HepG2 (cell line): Measurements from ENCODE around the gene GGT1. TPM values are rescaled to one million over a fixed set of nuclear protein-coding genes. Genes with fewer than 3 reads are reported as not detected.

ENCODE experiments used
- ARNT2 ChIP-seq: sonication (generic); formaldehyde crosslinking; IDR thresholded peaks from 2 replicates; pipeline ENCODE4 v1.8.0; 2022; ENCODE audit warnings: mild to moderate bottlenecking, low read depth, missing genetic modification reagents, moderate library complexity
- CCDC6 ChIP-seq: sonication (generic); formaldehyde crosslinking; IDR thresholded peaks from 2 replicates; pipeline ENCODE4 v1.8.1; 2022; ENCODE audit warnings: mild to moderate bottlenecking, missing genetic modification reagents, moderate library complexity
- FOXA1 ChIP-seq, 2 experiments: fragments of 450-650 bp in 1 of 2; sonication (generic) in 1 of 2; formaldehyde crosslinking in 1 of 2; IDR thresholded peaks; 2 replicates each; pipeline versions ENCODE4 v1.4.0 to v1.6.1; 2016 to 2020; ENCODE audit warnings: missing genetic modification reagents in 1 of 2
- HNF1A ChIP-seq, 2 experiments: sonication (generic) in 1 of 2; formaldehyde crosslinking in 1 of 2; IDR thresholded peaks; 2 replicates each; pipeline versions ENCODE4 v1.4.0 to v1.6.1; 2016 to 2020; ENCODE audit warnings: borderline replicate concordance in 1 of 2, low read depth in 1 of 2, mild to moderate bottlenecking in 1 of 2, missing genetic modification reagents in 1 of 2
- HNRNPUL1 ChIP-seq: fragments of 200-400 bp; formaldehyde crosslinking; IDR thresholded peaks from 2 replicates; pipeline ENCODE4 v1.6.1; 2017; ENCODE audit warnings: low read depth, mild to moderate bottlenecking, low read length, moderate library complexity
- ISX ChIP-seq: sonication (generic); formaldehyde crosslinking; conservative IDR thresholded peaks from 2 replicates; pipeline ENCODE4 v1.5.0; 2020; ENCODE audit warnings: missing genetic modification reagents
- NPAS2 ChIP-seq: sonication (generic); formaldehyde crosslinking; IDR thresholded peaks from 2 replicates; pipeline ENCODE4 v1.8.0; 2022; ENCODE audit warnings: mild to moderate bottlenecking, missing genetic modification reagents, borderline replicate concordance
- PBX3 ChIP-seq: sonication (generic); formaldehyde crosslinking; IDR thresholded peaks from 2 replicates; pipeline ENCODE4 v1.8.1; 2023; ENCODE audit warnings: missing genetic modification reagents, inconsistent platforms, borderline replicate concordance
- STAG1 ChIP-seq: sonication (generic); formaldehyde crosslinking; IDR thresholded peaks from 2 replicates; pipeline ENCODE4 v1.4.0; 2020; ENCODE audit warnings: missing genetic modification reagents
- ZHX2 ChIP-seq, 2 experiments: sonication (generic) in 1 of 2; formaldehyde crosslinking in 1 of 2; IDR thresholded peaks; 2 replicates each; pipeline versions ENCODE4 v1.6.1 to v1.9.0; 2014 to 2022; ENCODE audit warnings: antibody characterized with exemption in 1 of 2, borderline replicate concordance in 1 of 2, inconsistent platforms in 1 of 2, low read depth in 1 of 2, missing genetic modification reagents in 1 of 2
- ZNF660 ChIP-seq: sonication (generic); formaldehyde crosslinking; IDR thresholded peaks from 2 replicates; pipeline ENCODE4 v1.5.1; 2020; ENCODE audit warnings: mild to moderate bottlenecking, low read depth, missing genetic modification reagents, borderline replicate concordance
- ZNF768 ChIP-seq: sonication (generic); formaldehyde crosslinking; IDR thresholded peaks from 2 replicates; pipeline ENCODE4 v1.4.0; 2020; ENCODE audit warnings: missing genetic modification reagents
- polyA plus RNA-seq, 8 experiments: library from polyadenylated mRNA; depleted of rRNA in 3 of 8; stranded (reverse) in 7 of 8; unstranded in 1 of 8; fragments of >200 nt; fragmentation: Illumina TruSeq in 4 of 8; extraction: Trizol in 4 of 8; gene quantifications; 2 replicates each; pipeline versions ENCODE4 v1.2.1 to v1.2.3, GENCODE V29; 2011 to 2016; ENCODE audit warnings: low read depth in 4 of 8, missing spikeins in 1 of 8, mixed read lengths in 1 of 8; ENCODE audit not compliant: insufficient read depth in 1 of 8
- total RNA-seq, 5 experiments: library from RNA; depleted of rRNA; stranded (reverse); fragments of >200 nt; fragmentation: Illumina TruSeq; extraction: Trizol; gene quantifications; 2 replicates each; pipeline ENCODE4 v1.2.3, GENCODE V29; 2016; ENCODE audit warnings: low read depth in 1 of 5
- TF ChIP-seq, protein P1 (sequence below): sonication (generic); formaldehyde crosslinking; IDR thresholded peaks from 2 replicates; pipeline ENCODE4 v1.4.0; 2020; ENCODE audit warnings: missing genetic modification reagents, borderline replicate concordance

Gene GGT1
- total and polyA plus RNA-seq, 2 of the 13 experiments (the other 11 are each of a cell fraction or from before 2014, with no cell fraction given), result 29.9 to 103 TPM

DNA sequence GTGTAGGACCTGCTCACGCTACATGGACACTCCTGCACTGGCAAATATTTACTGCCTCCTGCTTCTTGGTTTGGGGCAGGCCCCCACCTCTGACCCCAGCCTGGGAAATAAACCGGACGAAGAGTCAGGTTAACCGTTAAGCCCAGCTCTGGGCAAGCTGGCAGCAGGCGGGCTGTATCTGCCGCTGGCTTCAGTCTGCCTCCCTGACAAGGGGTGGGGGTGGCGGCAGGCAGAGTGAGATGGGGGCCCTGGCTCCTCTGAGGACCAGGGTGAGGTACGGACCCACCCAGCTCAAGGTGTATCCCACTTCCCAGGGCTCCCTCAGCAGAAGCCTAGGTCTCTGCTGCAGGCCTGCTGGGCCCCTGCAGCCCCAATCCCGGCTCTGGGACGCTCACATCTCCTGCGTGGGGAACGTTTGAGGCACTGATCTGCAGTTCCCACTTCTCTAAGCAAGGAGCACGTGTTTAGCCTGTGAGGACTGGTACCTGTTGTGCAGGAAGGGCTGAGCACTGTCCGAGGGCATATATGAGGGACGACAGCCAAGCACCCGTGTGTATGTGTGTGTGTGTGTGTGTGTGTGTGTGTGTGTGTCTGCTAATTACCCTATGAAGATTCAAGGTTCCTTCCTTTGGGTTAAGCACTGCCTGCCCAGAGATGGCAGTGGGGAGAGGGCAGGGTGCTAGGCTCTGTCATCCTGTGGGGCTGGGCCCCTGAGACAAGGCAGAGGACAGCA, 9.0 kb upstream of the GGT1 start (continued):
- no peak for TF ChIP-seq ZHX2 (IDR thresholded peaks at IDR 0.05; ENCODE audit: low read depth)
- no peak for TF ChIP-seq ZHX2 (CRISPR knock-in tag; IDR thresholded peaks at IDR 0.05; ENCODE audit: borderline replicate concordance)
- no peak for TF ChIP-seq ZNF768 (CRISPR knock-in tag)
- TF ChIP-seq ZNF660 (CRISPR knock-in tag), result no peak
- TF ChIP-seq, protein P1, sequence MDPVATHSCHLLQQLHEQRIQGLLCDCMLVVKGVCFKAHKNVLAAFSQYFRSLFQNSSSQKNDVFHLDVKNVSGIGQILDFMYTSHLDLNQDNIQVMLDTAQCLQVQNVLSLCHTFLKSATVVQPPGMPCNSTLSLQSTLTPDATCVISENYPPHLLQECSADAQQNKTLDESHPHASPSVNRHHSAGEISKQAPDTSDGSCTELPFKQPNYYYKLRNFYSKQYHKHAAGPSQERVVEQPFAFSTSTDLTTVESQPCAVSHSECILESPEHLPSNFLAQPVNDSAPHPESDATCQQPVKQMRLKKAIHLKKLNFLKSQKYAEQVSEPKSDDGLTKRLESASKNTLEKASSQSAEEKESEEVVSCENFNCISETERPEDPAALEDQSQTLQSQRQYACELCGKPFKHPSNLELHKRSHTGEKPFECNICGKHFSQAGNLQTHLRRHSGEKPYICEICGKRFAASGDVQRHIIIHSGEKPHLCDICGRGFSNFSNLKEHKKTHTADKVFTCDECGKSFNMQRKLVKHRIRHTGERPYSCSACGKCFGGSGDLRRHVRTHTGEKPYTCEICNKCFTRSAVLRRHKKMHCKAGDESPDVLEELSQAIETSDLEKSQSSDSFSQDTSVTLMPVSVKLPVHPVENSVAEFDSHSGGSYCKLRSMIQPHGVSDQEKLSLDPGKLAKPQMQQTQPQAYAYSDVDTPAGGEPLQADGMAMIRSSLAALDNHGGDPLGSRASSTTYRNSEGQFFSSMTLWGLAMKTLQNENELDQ, result no peak
- no peak for TF ChIP-seq ISX (CRISPR knock-in tag)
- TF ChIP-seq NPAS2 (CRISPR knock-in tag), result no peak
- TF ChIP-seq STAG1, result no peak
- TF ChIP-seq ARNT2 (CRISPR knock-in tag), result no peak
- TF ChIP-seq HNRNPUL1, result no peak
- peak; percentile 60; the same call in 1 of the 2 replicates for TF ChIP-seq CCDC6 (CRISPR knock-in tag)
- TF ChIP-seq PBX3 (CRISPR knock-in tag), result no peak
- TF ChIP-seq FOXA1 (IDR thresholded peaks at IDR 0.05), result no peak
- 0 out of 2 replicates have a peak, but pooled peaks have one; percentile 7 for TF ChIP-seq FOXA1 (CRISPR knock-in tag; IDR thresholded peaks at IDR 0.05)
- TF ChIP-seq HNF1A (IDR thresholded peaks at IDR 0.05; ENCODE audit: low read depth), result peak; percentile 66; the same call in 1 of the 2 replicates
- no peak for TF ChIP-seq HNF1A (CRISPR knock-in tag; IDR thresholded peaks at IDR 0.05; ENCODE audit: borderline replicate concordance)
